AG10803 (cell line): ENCODE measurements around the gene MSH3.
"Not testable (repeated sequence)": the region's sequence is repeated elsewhere in the genome, so short reads cannot be mapped to it uniquely, and the experiment has no call there.

Source experiments
- DNase-seq: peaks from one replicate; pipeline ENCODE4 v3.0.0; 2010; ENCODE audit warnings: low read depth
- H3K4me3 ChIP-seq: 2 replicates; pipeline ENCODE4 v1.5.1; 2011; ENCODE audit warnings: mild to moderate bottlenecking, low read length, control low read depth
- TF ChIP-seq, protein P1 (sequence below): conservative IDR thresholded peaks from 2 replicates; pipeline ENCODE4 v1.5.1; 2011; ENCODE audit warnings: mild to moderate bottlenecking, low read length, control low read depth, inconsistent platforms

MSH3 gene

DNA sequence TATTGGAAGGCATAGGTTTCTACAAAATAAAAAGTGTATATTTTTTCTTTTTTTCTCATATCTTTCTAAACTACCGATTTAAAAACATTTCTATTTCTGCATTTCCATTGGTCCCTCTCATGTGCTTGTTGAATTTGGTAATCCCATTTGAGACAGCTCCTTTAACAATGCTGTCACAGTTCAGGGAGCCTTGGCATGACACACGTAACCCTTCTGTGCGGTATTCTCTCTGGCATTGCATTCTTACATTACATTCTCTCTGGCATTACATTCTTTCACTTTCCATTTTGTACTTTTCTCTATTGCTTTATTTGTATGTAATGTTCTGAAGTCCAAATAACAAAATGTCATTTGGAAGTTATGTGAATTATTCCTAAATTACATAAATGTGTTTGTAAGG lies 155.0 kb downstream of the MSH3 start:
- peak; percentile 9 for DNase-seq
- TF ChIP-seq, protein P1, sequence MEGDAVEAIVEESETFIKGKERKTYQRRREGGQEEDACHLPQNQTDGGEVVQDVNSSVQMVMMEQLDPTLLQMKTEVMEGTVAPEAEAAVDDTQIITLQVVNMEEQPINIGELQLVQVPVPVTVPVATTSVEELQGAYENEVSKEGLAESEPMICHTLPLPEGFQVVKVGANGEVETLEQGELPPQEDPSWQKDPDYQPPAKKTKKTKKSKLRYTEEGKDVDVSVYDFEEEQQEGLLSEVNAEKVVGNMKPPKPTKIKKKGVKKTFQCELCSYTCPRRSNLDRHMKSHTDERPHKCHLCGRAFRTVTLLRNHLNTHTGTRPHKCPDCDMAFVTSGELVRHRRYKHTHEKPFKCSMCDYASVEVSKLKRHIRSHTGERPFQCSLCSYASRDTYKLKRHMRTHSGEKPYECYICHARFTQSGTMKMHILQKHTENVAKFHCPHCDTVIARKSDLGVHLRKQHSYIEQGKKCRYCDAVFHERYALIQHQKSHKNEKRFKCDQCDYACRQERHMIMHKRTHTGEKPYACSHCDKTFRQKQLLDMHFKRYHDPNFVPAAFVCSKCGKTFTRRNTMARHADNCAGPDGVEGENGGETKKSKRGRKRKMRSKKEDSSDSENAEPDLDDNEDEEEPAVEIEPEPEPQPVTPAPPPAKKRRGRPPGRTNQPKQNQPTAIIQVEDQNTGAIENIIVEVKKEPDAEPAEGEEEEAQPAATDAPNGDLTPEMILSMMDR = no peak
- no peak overlapping the region for H3K4me3 ChIP-seq

DNA sequence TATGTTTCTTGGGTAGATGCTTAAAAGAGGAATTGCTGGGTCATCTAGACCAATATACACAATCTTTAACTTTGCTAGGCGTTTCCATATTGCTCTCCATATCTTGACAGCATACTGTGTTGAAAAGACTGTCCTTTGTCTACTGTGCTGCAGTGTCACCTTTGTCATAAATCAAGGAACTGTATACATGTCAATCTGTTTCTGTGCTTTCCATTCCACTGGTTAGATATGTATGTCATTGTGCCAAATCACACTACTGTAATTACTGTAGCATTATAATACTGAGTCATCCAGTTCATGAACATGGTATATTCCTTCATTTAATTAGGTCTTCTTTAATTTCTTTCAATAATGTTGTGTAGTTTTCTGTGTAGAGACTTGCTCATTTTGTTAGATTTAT lies 156.0 kb downstream of the MSH3 start:
- TF ChIP-seq, protein P1 = no peak
- H3K4me3 ChIP-seq = no peak overlapping the region
- DNase-seq = no peak

DNA sequence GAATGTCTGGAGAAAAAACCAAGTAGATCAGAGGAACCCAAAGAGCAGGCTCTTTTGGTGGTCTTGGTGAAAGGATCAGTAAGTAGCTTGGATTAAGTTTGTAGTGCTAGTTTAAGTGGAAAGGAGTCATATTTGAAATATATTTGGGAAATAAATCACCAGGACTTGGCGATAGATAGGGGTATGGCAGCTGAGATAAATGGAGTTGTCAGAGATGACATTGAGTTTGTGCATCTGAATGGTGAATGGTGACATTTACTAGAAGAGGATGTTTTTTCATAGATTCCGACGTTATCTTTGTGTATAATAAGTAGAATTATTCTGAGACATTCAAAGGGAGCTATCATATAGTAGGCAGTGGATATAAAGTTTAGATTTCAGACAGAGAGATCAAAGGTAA lies 162.1 kb downstream of the MSH3 start:
- no peak for DNase-seq
- TF ChIP-seq, protein P1 = no peak
- H3K4me3 ChIP-seq = no peak overlapping the region

DNA sequence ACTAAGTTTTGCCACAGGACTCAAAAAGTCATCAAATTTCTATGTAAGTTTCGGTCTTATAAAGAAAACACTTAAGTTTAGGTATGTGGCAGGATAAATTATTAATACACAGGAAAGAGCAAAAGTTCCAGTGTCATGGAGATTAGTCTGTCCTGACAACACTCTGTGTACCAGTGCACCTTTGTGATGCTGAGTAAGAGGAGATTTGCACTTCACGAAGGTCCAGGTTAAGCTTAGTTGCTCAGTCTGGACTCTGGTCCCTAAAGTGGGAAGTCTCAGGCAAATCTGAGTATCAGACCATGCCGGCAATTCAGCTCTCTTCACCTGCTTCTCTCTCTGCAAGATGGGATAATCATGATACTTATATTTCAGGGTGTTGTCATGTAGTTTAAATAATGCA lies 166.2 kb downstream of the MSH3 start:
- DNase-seq = no peak
- TF ChIP-seq, protein P1 = no peak
- H3K4me3 ChIP-seq = no peak overlapping the region

DNA sequence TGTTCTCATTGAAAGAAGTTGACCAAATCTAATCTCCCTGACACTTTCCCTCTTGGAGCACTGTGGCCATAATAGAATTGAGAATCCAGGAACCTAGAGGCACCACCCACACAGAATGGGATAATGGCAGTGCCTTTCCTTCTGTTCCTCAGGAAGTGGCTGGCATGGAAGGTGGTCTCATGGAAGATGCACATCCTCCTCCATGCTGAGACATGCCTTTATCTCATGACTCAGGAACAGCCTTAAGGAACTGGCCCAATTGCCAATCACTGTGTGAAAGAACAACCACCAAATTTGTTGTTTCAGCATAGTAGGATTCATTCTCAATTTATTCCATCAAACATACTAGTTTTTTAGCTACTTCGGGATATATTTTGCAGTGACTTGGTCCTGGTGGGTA lies 168.2 kb downstream of the MSH3 start:
- TF ChIP-seq, protein P1 = no peak
- H3K4me3 ChIP-seq = no peak overlapping the region
- DNase-seq = no peak

DNA sequence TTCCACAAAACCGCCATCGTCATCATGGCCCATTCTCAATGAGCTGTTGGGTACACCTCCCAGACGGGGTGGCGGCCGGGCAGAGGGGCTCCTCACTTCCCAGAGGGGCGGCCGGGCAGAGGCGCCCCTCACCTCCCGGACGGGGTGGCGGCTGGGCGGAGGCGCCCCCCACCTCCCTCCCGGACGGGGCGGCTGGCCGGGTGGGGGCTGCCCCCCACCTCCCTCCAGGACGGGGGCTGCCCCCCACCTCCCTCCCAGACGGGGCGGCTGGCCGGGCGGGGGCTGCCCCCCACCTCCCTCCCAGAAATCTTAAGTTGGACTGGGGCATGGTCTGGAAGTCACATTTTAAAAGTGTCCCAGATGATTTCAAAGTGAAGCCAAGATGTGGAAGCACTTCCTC lies 169.7 kb downstream of the MSH3 start:
- not testable (repeated sequence) for DNase-seq

DNA sequence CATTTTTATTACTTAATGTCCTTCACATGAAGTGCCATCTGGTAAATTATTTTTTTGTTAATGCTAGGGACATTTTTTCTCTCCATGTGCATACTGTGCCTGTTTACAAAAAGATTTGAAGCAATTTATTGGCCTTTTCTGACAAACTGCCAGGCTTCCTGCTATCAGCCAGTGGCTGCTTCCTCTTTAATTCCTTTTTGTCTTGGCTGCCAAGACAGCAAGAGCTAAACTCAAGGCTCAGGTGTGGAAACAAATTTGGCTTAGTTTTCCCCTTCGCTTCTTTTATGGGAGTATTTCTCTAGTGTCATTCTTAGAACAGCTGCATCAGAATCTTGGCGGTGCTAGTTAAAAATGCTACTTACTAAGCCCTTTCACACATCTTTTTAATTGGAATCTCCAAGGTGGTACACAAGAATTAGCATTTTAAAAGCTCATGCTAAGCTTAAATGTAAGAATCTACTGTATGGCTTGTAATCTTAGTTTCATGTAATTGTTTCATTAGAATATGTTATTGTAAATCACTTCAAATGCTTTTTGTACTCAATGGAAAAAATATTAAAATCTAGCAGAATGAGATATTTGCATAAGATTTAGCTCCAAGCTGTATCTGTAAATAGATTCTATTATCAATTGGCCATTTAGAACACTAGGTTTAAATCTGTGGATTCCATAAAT lies 171.5 kb downstream of the MSH3 start:
- H3K4me3 ChIP-seq = no peak overlapping the region
- TF ChIP-seq, protein P1 = no peak
- no peak for DNase-seq

More for the DNA sequence above, 169.7 kb downstream of the MSH3 start:
- not testable (repeated sequence) for H3K4me3 ChIP-seq
